Esophagus muscularis mucosa (tissue), 4 donors: ENCODE results near the gene NRXN3. TPM values are rescaled to one million over a fixed set of nuclear protein-coding genes. Genes with fewer than 3 reads are reported as not detected.

Experiments
- DNase-seq: peaks from one replicate; pipeline ENCODE4 v3.0.0-alpha.2; 2017; ENCODE audit errors: extremely low spot score
- H3K27ac ChIP-seq, 4 donors: fragments of 200-600 bp; sonication (generic); replicated peaks in 1 of 4; 1 replicate in 3 of 4; 2 replicates in 1 of 4; pipeline ENCODE4 v1.5.1; 2016 to 2019; ENCODE audit warnings: mild to moderate bottlenecking in 1 of 4
- H3K27me3 ChIP-seq, 4 donors: fragments of 200-600 bp; sonication (generic); one replicate each; pipeline versions ENCODE4 v1.5.1 to v1.6.0; 2016 to 2019
- H3K36me3 ChIP-seq, 4 donors: fragments of 200-600 bp; sonication (generic); one replicate each; pipeline ENCODE4 v1.5.1; 2016 to 2019
- H3K4me1 ChIP-seq, 4 donors: fragments of 200-600 bp; sonication (generic); one replicate each; pipeline ENCODE4 v1.5.1; 2016 to 2019
- H3K4me3 ChIP-seq, 4 donors: fragments of 200-600 bp; sonication (generic); 1 replicate in 2 of 4; 2 replicates in 2 of 4; pipeline ENCODE4 v1.5.1; 2016 to 2019; ENCODE audit warnings: mild to moderate bottlenecking in 4 of 4, moderate library complexity in 1 of 4
- H3K9me3 ChIP-seq, 4 donors: fragments of 200-600 bp; sonication (generic); 1 replicate in 3 of 4; 2 replicates in 1 of 4; pipeline ENCODE4 v1.5.1; 2016 to 2019
- EP300 ChIP-seq: sonication (generic); formaldehyde crosslinking; IDR thresholded peaks from one replicate; pipeline ENCODE4 v1.6.1; 2017; ENCODE audit warnings: antibody characterized with exemption
- POLR2A ChIP-seq: fragments of 450-650 bp; IDR thresholded peaks from one replicate; pipeline ENCODE4 v1.6.1; 2017; ENCODE audit warnings: antibody characterized with exemption, moderate library complexity, mild to moderate bottlenecking, low read depth
- POLR2AphosphoS5 ChIP-seq, 2 donors: sonication (generic); formaldehyde crosslinking; IDR thresholded peaks; one replicate each; pipeline ENCODE4 v1.6.1; 2017; ENCODE audit warnings: antibody characterized with exemption in 2 of 2
- WGBS: methylation state at CpG from one replicate; pipeline ENCODE4 v1.1.5; 2018; 5-methylcytosine and 5-hydroxymethylcytosine counted together
- intact Hi-C: fragments of 100-400 bp; cut with DNase I; formaldehyde crosslinking; loops from one replicate; pipeline ENCODE4 v1.15.1; 2023
- total RNA-seq, 4 donors: library from RNA; depleted of rRNA; stranded (reverse); fragments of >200 nt; gene quantifications; one replicate each; pipeline versions ENCODE4 v1.1.0 to v1.2.1, GENCODE V29; 2016
- TF ChIP-seq, protein P1 (sequence below), 3 experiments: fragments of 200-600 bp in 2 of 3; fragments of 450-650 bp in 1 of 3; sonication (generic) in 2 of 3; IDR thresholded peaks; one replicate each; pipeline ENCODE4 v1.5.1; 2017 to 2019; ENCODE audit warnings: antibody characterized with exemption in 3 of 3, mild to moderate bottlenecking in 2 of 3, moderate library complexity in 1 of 3

NRXN3 gene
- total RNA-seq, 4 donors from 2014 or later, result 71.1 to 159 (median 122) TPM

GRCh38 chr14:78319887-78320635 is 149.9 kb downstream of the NRXN3 start:
- Histone ChIP-seq H3K36me3 (no peaks in the 10 kb centered on the region), H3K27ac (no peak overlapping the region), H3K4me3 (no peak overlapping the region), H3K9me3 (no peaks in the 10 kb centered on the region), H3K4me1 (no peaks in the 10 kb centered on the region), H3K27me3 (peaks cover 0 to 24% (median 0%) of the 10 kb centered on the region in 4 donors)
- TF ChIP-seq, protein P1, sequence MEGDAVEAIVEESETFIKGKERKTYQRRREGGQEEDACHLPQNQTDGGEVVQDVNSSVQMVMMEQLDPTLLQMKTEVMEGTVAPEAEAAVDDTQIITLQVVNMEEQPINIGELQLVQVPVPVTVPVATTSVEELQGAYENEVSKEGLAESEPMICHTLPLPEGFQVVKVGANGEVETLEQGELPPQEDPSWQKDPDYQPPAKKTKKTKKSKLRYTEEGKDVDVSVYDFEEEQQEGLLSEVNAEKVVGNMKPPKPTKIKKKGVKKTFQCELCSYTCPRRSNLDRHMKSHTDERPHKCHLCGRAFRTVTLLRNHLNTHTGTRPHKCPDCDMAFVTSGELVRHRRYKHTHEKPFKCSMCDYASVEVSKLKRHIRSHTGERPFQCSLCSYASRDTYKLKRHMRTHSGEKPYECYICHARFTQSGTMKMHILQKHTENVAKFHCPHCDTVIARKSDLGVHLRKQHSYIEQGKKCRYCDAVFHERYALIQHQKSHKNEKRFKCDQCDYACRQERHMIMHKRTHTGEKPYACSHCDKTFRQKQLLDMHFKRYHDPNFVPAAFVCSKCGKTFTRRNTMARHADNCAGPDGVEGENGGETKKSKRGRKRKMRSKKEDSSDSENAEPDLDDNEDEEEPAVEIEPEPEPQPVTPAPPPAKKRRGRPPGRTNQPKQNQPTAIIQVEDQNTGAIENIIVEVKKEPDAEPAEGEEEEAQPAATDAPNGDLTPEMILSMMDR (IDR thresholded peaks at IDR 0.05), result no peak
- no peak for TF ChIP-seq POLR2AphosphoS5 (IDR thresholded peaks at IDR 0.05)
- TF ChIP-seq POLR2A, result no peak
- no peak for TF ChIP-seq EP300
- intact Hi-C loops, result no loop called here
- DNase-seq, result peak; percentile 86
- 33% methylated on average over 12 of the region's 12 CpGs for WGBS

DNA sequence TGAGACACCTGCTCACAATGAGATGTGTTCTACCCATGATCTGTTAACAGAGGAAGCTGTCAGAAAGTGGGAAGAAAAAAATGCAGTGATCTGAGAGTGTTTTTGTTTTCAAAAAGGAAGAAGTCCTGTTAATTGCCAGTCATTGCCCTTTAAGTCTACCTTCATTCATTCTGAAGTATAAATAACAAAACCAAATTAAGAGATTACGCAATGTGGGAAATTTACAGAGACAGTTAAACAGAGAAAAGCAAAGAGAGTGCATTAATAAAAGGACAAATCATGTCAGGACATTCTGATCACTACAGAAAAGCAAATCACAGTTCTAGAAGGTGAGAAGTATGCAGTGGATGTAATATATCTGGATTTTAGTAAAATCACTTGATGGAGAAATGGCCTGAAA is 154.2 kb downstream of the NRXN3 start:
- Histone ChIP-seq H3K27me3 (peaks cover 0 to 23% (median 0%) of the 10 kb centered on the region in 4 donors), H3K4me1 (no peaks in the 10 kb centered on the region), H3K9me3 (no peaks in the 10 kb centered on the region), H3K27ac (no peak overlapping the region), H3K4me3 (no peak overlapping the region), H3K36me3 (no peaks in the 10 kb centered on the region)
- WGBS, result 91% methylated on average over 1 of the region's 1 CpG
- TF ChIP-seq EP300, result no peak
- TF ChIP-seq, protein P1 (IDR thresholded peaks at IDR 0.05), result no peak
- no peak for TF ChIP-seq POLR2A
- TF ChIP-seq POLR2AphosphoS5 (IDR thresholded peaks at IDR 0.05), result no peak
- intact Hi-C loops, result no loop called here
- no peak for DNase-seq

DNA sequence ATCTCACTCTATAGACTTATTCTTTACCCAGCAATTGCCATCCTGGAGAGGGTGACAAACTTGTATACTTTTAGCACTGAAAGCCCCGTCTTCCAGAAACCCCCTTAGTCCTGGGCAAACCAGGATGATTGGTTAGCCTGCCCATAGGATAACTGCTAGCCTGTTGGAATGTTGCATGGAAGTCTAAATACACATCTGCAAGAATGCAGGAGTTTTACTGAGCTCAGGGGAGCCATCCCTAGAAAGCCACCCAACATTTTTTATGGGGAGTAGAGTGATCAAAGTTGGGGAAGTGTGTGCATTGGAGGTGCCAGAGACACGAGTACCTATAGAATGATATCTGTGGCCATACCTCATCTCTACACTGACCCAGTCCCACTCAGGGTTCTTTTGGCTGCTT is 155.7 kb downstream of the NRXN3 start:
- Histone ChIP-seq H3K4me3 (no peak overlapping the region), H3K4me1 (no peaks in the 10 kb centered on the region), H3K36me3 (no peaks in the 10 kb centered on the region), H3K27ac (no peak overlapping the region), H3K27me3 (peaks cover 0 to 12% (median 0%) of the 10 kb centered on the region in 4 donors), H3K9me3 (no peaks in the 10 kb centered on the region)
- TF ChIP-seq, protein P1 (IDR thresholded peaks at IDR 0.05), result no peak
- no peak for TF ChIP-seq POLR2A
- TF ChIP-seq EP300, result no peak
- TF ChIP-seq POLR2AphosphoS5 (IDR thresholded peaks at IDR 0.05), result no peak
- peak; percentile 57 for DNase-seq
- intact Hi-C loops, result no loop called here
- WGBS, result 63% methylated on average over 2 of the region's 2 CpGs

- Histone ChIP-seq H3K36me3 (no peaks in the 10 kb centered on the region), H3K9me3 (no peaks in the 10 kb centered on the region), H3K4me3 (no peak overlapping the region), H3K4me1 (no peaks in the 10 kb centered on the region), H3K27ac (no peak overlapping the region), H3K27me3 (peaks cover 0 to 10% (median 0%) of the 10 kb centered on the region in 4 donors)
- peak; percentile 81 for DNase-seq
- WGBS, result 83% methylated on average over 7 of the region's 7 CpGs
- intact Hi-C loops, result no loop called here
- TF ChIP-seq POLR2A, result no peak
These were observed 157.5 kb downstream of the NRXN3 start for GRCh38 chr14:78327426-78328221.

- H3K27me3 ChIP-seq, result peaks cover 0 to 15% (median 0%) of the 10 kb centered on the region in 4 donors
- no peaks in the 10 kb centered on the region for H3K9me3 ChIP-seq
- no peaks in the 10 kb centered on the region for H3K36me3 ChIP-seq
- H3K4me1 ChIP-seq, result no peaks in the 10 kb centered on the region
- no peak overlapping the region for H3K27ac ChIP-seq
- TF ChIP-seq POLR2A (no peak), EP300 (no peak), POLR2AphosphoS5 (IDR thresholded peaks at IDR 0.05) (no peak)
- TF ChIP-seq, protein P1 (IDR thresholded peaks at IDR 0.05), result no peak
- no peak for DNase-seq
- intact Hi-C loops, result no loop called here
- H3K4me3 ChIP-seq, result no peak overlapping the region
- WGBS, result 75% methylated on average over 1 of the region's 1 CpG
These were observed 159.2 kb downstream of the NRXN3 start for GRCh38 chr14:78329371-78329770.
